Mesenchymal stem cell (in vitro differentiated cells and primary cell): ENCODE measurements around the gene PNCK.
"Not testable (repeated sequence)": the region's sequence is repeated elsewhere in the genome, so short reads cannot be mapped to it uniquely, and the experiment has no call there.

Source experiments
- DNase-seq: peaks from one replicate; pipeline ENCODE4 v3.0.0-alpha.2; 2013
- H2AFZ ChIP-seq: one replicate; pipeline ENCODE4 v1.6.1; 2013; ENCODE audit warnings: low read depth, mild to moderate bottlenecking, control low read depth, inconsistent platforms, low read length, moderate library complexity
- H2AK5ac ChIP-seq: 2 replicates; pipeline ENCODE4 v1.6.1; 2013; ENCODE audit warnings: low read length, moderate library complexity, mild to moderate bottlenecking, inconsistent platforms; ENCODE audit not compliant: severe bottlenecking
- H2BK120ac ChIP-seq: one replicate; pipeline ENCODE4 v1.6.1; 2013; ENCODE audit warnings: low read depth, mild to moderate bottlenecking, inconsistent platforms, low read length, moderate library complexity
- H2BK12ac ChIP-seq, 2 experiments: one replicate each; pipeline ENCODE4 v1.6.1; 2013; ENCODE audit warnings: inconsistent platforms in 2 of 2, low read length in 2 of 2, mild to moderate bottlenecking in 2 of 2, moderate library complexity in 2 of 2, control low read depth in 1 of 2
- H2BK15ac ChIP-seq: one replicate; pipeline ENCODE4 v1.6.1; 2013; ENCODE audit warnings: mild to moderate bottlenecking, low read depth, inconsistent platforms; ENCODE audit not compliant: poor library complexity, severe bottlenecking
- H2BK5ac ChIP-seq: 2 replicates; pipeline ENCODE4 v1.6.1; 2013; ENCODE audit warnings: low read depth, mild to moderate bottlenecking, low read length, control low read depth, inconsistent platforms; ENCODE audit not compliant: poor library complexity, severe bottlenecking
- H3K14ac ChIP-seq, 2 experiments: one replicate each; pipeline ENCODE4 v1.6.1; 2013; ENCODE audit warnings: inconsistent platforms in 2 of 2, low read length in 2 of 2, control low read depth in 1 of 2, mild to moderate bottlenecking in 1 of 2, moderate library complexity in 1 of 2
- H3K18ac ChIP-seq, 2 experiments: one replicate each; pipeline ENCODE4 v1.6.1; 2013; ENCODE audit warnings: inconsistent platforms in 2 of 2, low read length in 2 of 2, control low read depth in 1 of 2, low read depth in 1 of 2, mild to moderate bottlenecking in 1 of 2
- H3K23ac ChIP-seq, 2 experiments: one replicate each; pipeline ENCODE4 v1.6.1; 2013; ENCODE audit warnings: inconsistent platforms in 2 of 2, low read length in 2 of 2, mild to moderate bottlenecking in 2 of 2, moderate library complexity in 2 of 2, control low read depth in 1 of 2
- H3K27ac ChIP-seq: 2 replicates; pipeline ENCODE4 v1.5.1; 2013; ENCODE audit warnings: mild to moderate bottlenecking, moderate library complexity, low read length, control low read depth, inconsistent platforms; ENCODE audit not compliant: poor library complexity, severe bottlenecking
- H3K27me3 ChIP-seq, 2 experiments: 2 replicates each; pipeline versions ENCODE4 v1.6.1 to v1.7.0; 2013; ENCODE audit warnings: low read length in 2 of 2, mild to moderate bottlenecking in 2 of 2, moderate library complexity in 2 of 2, control low read depth in 1 of 2, inconsistent platforms in 1 of 2; ENCODE audit not compliant: control insufficient read depth in 1 of 2, insufficient read depth in 1 of 2
- H3K36me3 ChIP-seq, 2 experiments: 2 replicates each; pipeline versions ENCODE4 v1.6.1 to v1.7.0; 2013; ENCODE audit warnings: low read length in 2 of 2, control low read depth in 1 of 2, inconsistent platforms in 1 of 2, low read depth in 1 of 2, mild to moderate bottlenecking in 1 of 2; ENCODE audit not compliant: insufficient read depth in 2 of 2, control insufficient read depth in 1 of 2
- H3K4ac ChIP-seq, 2 experiments: one replicate each; pipeline ENCODE4 v1.6.1; 2013; ENCODE audit warnings: inconsistent platforms in 2 of 2, low read length in 2 of 2, mild to moderate bottlenecking in 2 of 2, moderate library complexity in 2 of 2, control low read depth in 1 of 2, low read depth in 1 of 2
- H3K4me1 ChIP-seq: 2 replicates; pipeline ENCODE4 v1.6.1; 2013; ENCODE audit warnings: low read depth, low read length, control low read depth; ENCODE audit not compliant: control insufficient read depth, insufficient read depth
- H3K4me2 ChIP-seq: 2 replicates; pipeline ENCODE4 v1.6.1; 2013; ENCODE audit warnings: low read length, mild to moderate bottlenecking, inconsistent platforms; ENCODE audit not compliant: poor library complexity, severe bottlenecking
- H3K4me3 ChIP-seq, 2 experiments: 2 replicates each; pipeline versions ENCODE4 v1.5.1 to v1.7.0; 2013; ENCODE audit warnings: low read length in 2 of 2, mild to moderate bottlenecking in 2 of 2, control low read depth in 1 of 2, low read depth in 1 of 2; ENCODE audit not compliant: insufficient read depth in 1 of 2
- H3K79me1 ChIP-seq: replicated peaks from 2 replicates; pipeline ENCODE4 v1.6.1; 2013; ENCODE audit warnings: mild to moderate bottlenecking, control low read depth, low read length, inconsistent platforms; ENCODE audit not compliant: poor library complexity, severe bottlenecking
- H3K9ac ChIP-seq: 2 replicates; pipeline ENCODE4 v1.7.0; 2013; ENCODE audit warnings: mild to moderate bottlenecking, low read length, moderate library complexity
- H3K9me3 ChIP-seq: 2 replicates; pipeline ENCODE4 v1.7.0; 2013; ENCODE audit warnings: mild to moderate bottlenecking, low read length; ENCODE audit not compliant: control insufficient read depth
- H4K8ac ChIP-seq: one replicate; pipeline ENCODE4 v1.6.1; 2013; ENCODE audit warnings: inconsistent platforms, mild to moderate bottlenecking, low read length, moderate library complexity
- H4K91ac ChIP-seq: one replicate; pipeline ENCODE4 v1.6.1; 2013; ENCODE audit warnings: mild to moderate bottlenecking, low read length, inconsistent platforms
- WGBS: methylation state at CpG from one replicate; pipeline ENCODE4 v1.1.7; 2013; ENCODE audit warnings: mixed read lengths; 5-methylcytosine and 5-hydroxymethylcytosine counted together

PNCK gene

GRCh38 chrX:153700967-153701366 is 27.4 kb upstream of the PNCK start:
- Histone ChIP-seq H3K14ac (no peak overlapping the region), H2BK15ac (no peak overlapping the region), H4K91ac (no peak overlapping the region), H3K9ac (no peak overlapping the region), H3K23ac (no peak overlapping the region), H3K27me3 (peaks cover 0 to 3% of the 10 kb centered on the region in 2 experiments), H2BK12ac (no peak overlapping the region), H3K9me3 (no peaks in the 10 kb centered on the region), H3K4ac (no peak overlapping the region), H4K8ac (no peak overlapping the region), H3K4me2 (no peak overlapping the region), H3K4me1 (peaks cover 17% of the 10 kb centered on the region), H3K18ac (no peak overlapping the region), H2AFZ (no peak overlapping the region), H3K4me3 (no peak overlapping the region), H2AK5ac (no peak overlapping the region), H3K79me1 (peaks cover 11% of the 10 kb centered on the region), H3K27ac (no peak overlapping the region), H2BK120ac (no peak overlapping the region), H2BK5ac (no peak overlapping the region), H3K36me3 (peaks cover 19 to 91% of the 10 kb centered on the region in 2 experiments)
- 93% methylated on average over 3 of the region's 6 CpGs for WGBS
- no peak for DNase-seq

GRCh38 chrX:153700376-153700945 is 26.8 kb upstream of the PNCK start:
- no peak overlapping the region for H3K4me3 ChIP-seq
- 82% methylated on average over 12 of the region's 15 CpGs for WGBS

GRCh38 chrX:153699784-153700371 is 26.3 kb upstream of the PNCK start:
- DNase-seq, H2BK120ac ChIP-seq, H3K9ac ChIP-seq, H2AK5ac ChIP-seq, H3K4ac ChIP-seq, H2BK5ac ChIP-seq, H3K23ac ChIP-seq, H3K9me3 ChIP-seq, H2AFZ ChIP-seq, H2BK15ac ChIP-seq, H3K4me3 ChIP-seq, H3K18ac ChIP-seq, H4K8ac ChIP-seq, H2BK12ac ChIP-seq, H3K4me2 ChIP-seq, H3K14ac ChIP-seq, H3K27me3 ChIP-seq, H3K27ac ChIP-seq, H4K91ac ChIP-seq: not testable (repeated sequence)
- peaks cover 14% of the 10 kb centered on the region for H3K4me1 ChIP-seq
- peaks cover 20 to 90% of the 10 kb centered on the region in 2 experiments for H3K36me3 ChIP-seq
- 98% methylated on average over 10 of the region's 18 CpGs for WGBS
- H3K79me1 ChIP-seq: peaks cover 11% of the 10 kb centered on the region

More at GRCh38 chrX:153700376-153700945, 26.8 kb upstream of the PNCK start:
- H3K4me1 ChIP-seq: peaks cover 17% of the 10 kb centered on the region
- no peak for DNase-seq
- no peak overlapping the region for H2AK5ac ChIP-seq
- no peak overlapping the region for H2BK5ac ChIP-seq
- peaks cover 11% of the 10 kb centered on the region for H3K79me1 ChIP-seq
- H3K14ac ChIP-seq: no peak overlapping the region
- H4K8ac ChIP-seq: no peak overlapping the region
- H3K4me2 ChIP-seq: no peak overlapping the region
- H4K91ac ChIP-seq: no peak overlapping the region
- H3K27ac ChIP-seq: no peak overlapping the region
- H2BK120ac ChIP-seq: no peak overlapping the region
- peaks cover 20 to 91% of the 10 kb centered on the region in 2 experiments for H3K36me3 ChIP-seq
- H3K9ac ChIP-seq: no peak overlapping the region
- H3K18ac ChIP-seq: no peak overlapping the region
- H3K9me3 ChIP-seq: no peaks in the 10 kb centered on the region
- H2BK12ac ChIP-seq: no peak overlapping the region
- no peak overlapping the region for H3K4ac ChIP-seq
- peaks cover 0 to 3% of the 10 kb centered on the region in 2 experiments for H3K27me3 ChIP-seq
- no peak overlapping the region for H2AFZ ChIP-seq
- H3K23ac ChIP-seq: no peak overlapping the region
- H2BK15ac ChIP-seq: no peak overlapping the region

- not testable (repeated sequence) for H3K27ac ChIP-seq, H3K9me3 ChIP-seq, H3K4ac ChIP-seq, H2AK5ac ChIP-seq, H3K14ac ChIP-seq, H3K23ac ChIP-seq, H4K8ac ChIP-seq, H3K79me1 ChIP-seq, H4K91ac ChIP-seq, H2BK15ac ChIP-seq, H3K9ac ChIP-seq, H3K27me3 ChIP-seq, H2BK120ac ChIP-seq, DNase-seq, H3K4me2 ChIP-seq, H2AFZ ChIP-seq, H2BK12ac ChIP-seq, H3K4me3 ChIP-seq, H2BK5ac ChIP-seq, H3K18ac ChIP-seq
- Histone ChIP-seq H3K4me1 (peaks cover 14% of the 10 kb centered on the region), H3K36me3 (peaks cover 20 to 91% of the 10 kb centered on the region in 2 experiments)
- WGBS: no CpG with 5 or more reads among the region's 16 CpGs
Measured at GRCh38 chrX:153699210-153699783, 25.7 kb upstream of the PNCK start.
